Measurements from ENCODE around the gene ADAMTS7.

DNA sequence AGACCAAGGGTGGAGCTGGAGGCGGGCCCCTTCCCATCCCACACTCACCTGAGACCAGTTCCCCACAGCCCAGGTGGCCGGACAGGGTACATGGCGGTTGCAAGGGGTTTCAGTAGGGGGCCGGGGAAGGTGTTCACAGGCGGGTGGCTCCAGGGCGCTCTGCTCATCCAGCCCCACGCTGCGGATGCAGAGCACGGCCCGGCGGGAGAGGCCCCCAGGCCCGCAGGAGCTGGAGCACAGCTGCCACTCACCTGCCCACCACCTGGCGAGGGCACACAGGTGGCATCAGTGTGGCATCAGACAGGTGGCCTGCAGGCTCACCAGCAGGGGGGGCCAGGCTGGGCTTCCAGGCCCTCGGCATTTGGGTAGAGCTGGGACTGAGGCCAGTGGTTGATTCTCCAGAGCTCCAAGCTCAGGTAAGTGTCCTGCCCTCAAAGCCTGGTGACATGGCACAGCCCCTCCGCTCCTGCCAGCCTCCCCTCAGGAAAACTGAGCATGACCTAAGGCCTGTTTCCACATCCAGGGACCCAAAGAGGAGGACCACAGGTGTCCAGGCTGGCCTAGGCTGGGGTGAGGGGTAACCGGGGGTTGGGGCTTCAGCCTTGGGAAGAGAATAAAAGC lies 43.8 kb downstream of the ADAMTS7 start:
- TF ChIP-seq, protein P1, sequence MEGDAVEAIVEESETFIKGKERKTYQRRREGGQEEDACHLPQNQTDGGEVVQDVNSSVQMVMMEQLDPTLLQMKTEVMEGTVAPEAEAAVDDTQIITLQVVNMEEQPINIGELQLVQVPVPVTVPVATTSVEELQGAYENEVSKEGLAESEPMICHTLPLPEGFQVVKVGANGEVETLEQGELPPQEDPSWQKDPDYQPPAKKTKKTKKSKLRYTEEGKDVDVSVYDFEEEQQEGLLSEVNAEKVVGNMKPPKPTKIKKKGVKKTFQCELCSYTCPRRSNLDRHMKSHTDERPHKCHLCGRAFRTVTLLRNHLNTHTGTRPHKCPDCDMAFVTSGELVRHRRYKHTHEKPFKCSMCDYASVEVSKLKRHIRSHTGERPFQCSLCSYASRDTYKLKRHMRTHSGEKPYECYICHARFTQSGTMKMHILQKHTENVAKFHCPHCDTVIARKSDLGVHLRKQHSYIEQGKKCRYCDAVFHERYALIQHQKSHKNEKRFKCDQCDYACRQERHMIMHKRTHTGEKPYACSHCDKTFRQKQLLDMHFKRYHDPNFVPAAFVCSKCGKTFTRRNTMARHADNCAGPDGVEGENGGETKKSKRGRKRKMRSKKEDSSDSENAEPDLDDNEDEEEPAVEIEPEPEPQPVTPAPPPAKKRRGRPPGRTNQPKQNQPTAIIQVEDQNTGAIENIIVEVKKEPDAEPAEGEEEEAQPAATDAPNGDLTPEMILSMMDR (IDR thresholded peaks at IDR 0.05; ENCODE audit: borderline replicate concordance, extremely low read depth, low read length, poor library complexity, severe bottlenecking): no peak
- no peak for TF ChIP-seq EZH2 (IDR thresholded peaks at IDR 0.05; ENCODE audit: borderline replicate concordance, low read depth, low read length, severe bottlenecking)
